Activated T-cell treated with anti-CD3 and anti-CD28 coated beads, Interleukin-2, amount 50 U/mL, for 4 hours (primary cell): Measurements from ENCODE around the gene GSTA4. TPM values are rescaled to one million over a fixed set of nuclear protein-coding genes. Genes with fewer than 3 reads are reported as not detected.
A peak's percentile ranks its signal among the peaks of the same experiment; 100 is the strongest.
"Not testable (repeated sequence)": the region's sequence is repeated elsewhere in the genome, so short reads cannot be mapped to it uniquely, and the experiment has no call there.

Experiments
- ATAC-seq, 2 donors: fragments of 200-7000 bp; cut with Tn5 transposase; one replicate each; pipeline ENCODE4 v1.10.0; 2021
- DNase-seq: peaks from one replicate; pipeline ENCODE4 v3.0.0-alpha.2; 2020
- H3K27me3 Mint-ChIP-seq: one replicate; pipeline ENCODE4 v1.8.0; 2021; ENCODE audit warnings: low read depth, mixed read lengths
- H3K36me3 Mint-ChIP-seq: one replicate; pipeline ENCODE4 v1.8.0; 2022; ENCODE audit warnings: mixed read lengths; ENCODE audit not compliant: insufficient read depth
- H3K4me1 Mint-ChIP-seq: one replicate; pipeline ENCODE4 v1.8.0; 2021; ENCODE audit warnings: low read depth, mixed read lengths
- H3K4me3 Mint-ChIP-seq: one replicate; pipeline ENCODE4 v1.8.0; 2021; ENCODE audit warnings: mild to moderate bottlenecking, moderate library complexity, mixed read lengths
- H3K9me3 Mint-ChIP-seq: one replicate; pipeline ENCODE4 v1.8.0; 2021; ENCODE audit warnings: mixed read lengths
- total RNA-seq, 3 donors: library from RNA; stranded (reverse); gene quantifications; one replicate each; pipeline ENCODE4 v1.2.1, GENCODE V29; 2021

The GSTA4 gene, protein sequence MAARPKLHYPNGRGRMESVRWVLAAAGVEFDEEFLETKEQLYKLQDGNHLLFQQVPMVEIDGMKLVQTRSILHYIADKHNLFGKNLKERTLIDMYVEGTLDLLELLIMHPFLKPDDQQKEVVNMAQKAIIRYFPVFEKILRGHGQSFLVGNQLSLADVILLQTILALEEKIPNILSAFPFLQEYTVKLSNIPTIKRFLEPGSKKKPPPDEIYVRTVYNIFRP
- total RNA-seq: 1 to 10 TPM; 3.7 to 5.2 (median 3.9) TPM

- not testable (repeated sequence) for H3K27me3 Mint-ChIP-seq, H3K36me3 Mint-ChIP-seq, H3K9me3 Mint-ChIP-seq
- peak within 1 kb of the TSS; percentile 93 for H3K4me3 Mint-ChIP-seq
- ATAC-seq: peak; percentile 97 to 98
- peaks cover 27% of the 10 kb centered on the region for H3K4me1 Mint-ChIP-seq
- DNase-seq: peak; percentile 78
Observed at GRCh38 chr6:52995089-52995912, at the start of gene GSTA4. TSS of gene GSTA4 (minus strand) at chr6:52995284. CDS start at chr6:52994243, 1,041 bp downstream.

DNA sequence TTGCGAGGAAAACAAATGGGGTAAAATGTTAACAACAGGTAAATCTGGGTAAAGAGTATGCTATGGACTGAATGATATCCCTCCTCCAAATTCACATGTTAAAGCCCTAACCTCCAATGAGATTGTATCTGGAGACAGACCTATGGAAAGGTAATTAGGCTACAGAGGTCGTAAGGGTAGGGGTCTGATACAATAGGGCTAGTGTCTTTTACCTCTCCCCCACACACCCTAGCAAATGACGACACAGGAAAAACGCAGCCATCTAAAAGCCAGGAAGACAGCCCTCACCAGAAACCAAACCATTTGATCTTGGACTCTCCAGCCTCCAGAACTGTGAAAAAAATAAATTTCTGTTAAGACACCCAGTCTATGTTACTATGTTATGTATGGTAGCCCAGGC is 49.5 kb upstream of the GSTA4 start:
- H3K4me1 Mint-ChIP-seq: peaks cover 25% of the 10 kb centered on the region
- H3K36me3 Mint-ChIP-seq: peaks cover 25% of the 10 kb centered on the region
- no peak overlapping the region for H3K4me3 Mint-ChIP-seq
- no peak for DNase-seq
- no peaks in the 10 kb centered on the region for H3K27me3 Mint-ChIP-seq
- no peaks in the 10 kb centered on the region for H3K9me3 Mint-ChIP-seq
- no peak for ATAC-seq

- no peak for ATAC-seq
- no peak for DNase-seq
- no peaks in the 10 kb centered on the region for H3K9me3 Mint-ChIP-seq
- H3K36me3 Mint-ChIP-seq: peaks cover 26% of the 10 kb centered on the region
- H3K4me3 Mint-ChIP-seq: no peak overlapping the region
- H3K4me1 Mint-ChIP-seq: peaks cover 21% of the 10 kb centered on the region
- no peaks in the 10 kb centered on the region for H3K27me3 Mint-ChIP-seq
Observed at GRCh38 chr6:53044071-53044470, 49.0 kb upstream of the GSTA4 start.

DNA sequence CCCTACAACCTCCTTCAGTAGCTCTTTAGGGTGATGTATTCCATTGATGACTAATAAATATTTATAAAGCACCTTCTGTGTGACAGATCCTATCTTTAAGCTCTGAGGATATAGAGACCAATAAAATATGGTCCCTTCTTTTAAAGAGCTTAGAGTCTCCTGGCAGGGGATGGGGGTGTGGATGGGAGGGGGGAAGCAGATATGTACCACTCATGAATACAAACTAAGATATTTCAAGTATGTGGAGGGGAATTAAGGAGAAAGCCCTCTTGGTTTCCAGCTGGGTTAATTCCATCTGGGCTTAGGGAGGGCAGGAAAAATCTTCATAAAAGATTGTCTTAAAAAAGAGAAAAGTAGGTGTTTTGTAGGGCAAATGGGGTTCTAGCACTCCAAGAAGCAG is 48.5 kb upstream of the GSTA4 start:
- ATAC-seq (no peak), DNase-seq (no peak)
- Mint-ChIP-seq H3K27me3 (no peaks in the 10 kb centered on the region), H3K9me3 (no peaks in the 10 kb centered on the region), H3K36me3 (peaks cover 30% of the 10 kb centered on the region), H3K4me1 (peaks cover 16% of the 10 kb centered on the region), H3K4me3 (no peak overlapping the region)

GRCh38 chr6:53042112-53042511 is 47.0 kb upstream of the GSTA4 start:
- ATAC-seq (no peak), DNase-seq (no peak)
- Mint-ChIP-seq H3K36me3 (peaks cover 32% of the 10 kb centered on the region), H3K9me3 (no peaks in the 10 kb centered on the region), H3K4me3 (no peak overlapping the region), H3K4me1 (peaks cover 5% of the 10 kb centered on the region), H3K27me3 (no peaks in the 10 kb centered on the region)

GRCh38 chr6:53041356-53041755 is 46.3 kb upstream of the GSTA4 start:
- no peaks in the 10 kb centered on the region for H3K27me3 Mint-ChIP-seq
- DNase-seq: no peak
- H3K36me3 Mint-ChIP-seq: peaks cover 36% of the 10 kb centered on the region
- H3K9me3 Mint-ChIP-seq: no peaks in the 10 kb centered on the region
- no peak for ATAC-seq
- no peaks in the 10 kb centered on the region for H3K4me1 Mint-ChIP-seq
- no peak overlapping the region for H3K4me3 Mint-ChIP-seq

DNA sequence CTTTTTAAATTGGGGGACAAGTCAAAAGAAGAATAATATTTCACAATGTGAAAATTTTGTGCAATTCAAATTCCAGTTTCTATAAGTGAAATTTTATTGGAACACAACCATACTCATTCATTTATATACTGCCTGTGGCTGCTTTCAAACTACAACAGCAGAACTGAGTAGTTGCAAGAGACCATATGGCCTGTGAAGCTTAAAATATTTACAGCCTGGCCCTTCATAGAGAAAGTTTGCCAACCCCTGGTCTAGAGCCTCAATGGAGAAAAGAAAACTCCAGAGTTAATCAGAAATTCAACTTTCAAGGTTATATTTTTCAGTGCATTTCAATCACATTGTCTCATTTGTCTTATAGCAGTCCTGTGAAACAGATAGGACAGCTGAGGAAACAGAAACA is 43.5 kb upstream of the GSTA4 start:
- no peaks in the 10 kb centered on the region for H3K4me1 Mint-ChIP-seq
- H3K9me3 Mint-ChIP-seq: no peaks in the 10 kb centered on the region
- H3K27me3 Mint-ChIP-seq: no peaks in the 10 kb centered on the region
- no peak overlapping the region for H3K4me3 Mint-ChIP-seq
- H3K36me3 Mint-ChIP-seq: peaks cover 43% of the 10 kb centered on the region
- DNase-seq (no peak), ATAC-seq (no peak)

GRCh38 chr6:53038141-53038540 is 43.1 kb upstream of the GSTA4 start:
- Mint-ChIP-seq H3K9me3 (no peaks in the 10 kb centered on the region), H3K36me3 (peaks cover 48% of the 10 kb centered on the region)

GRCh38 chr6:53035549-53036213 is 40.6 kb upstream of the GSTA4 start:
- H3K9me3 Mint-ChIP-seq: no peaks in the 10 kb centered on the region
- H3K4me1 Mint-ChIP-seq: no peaks in the 10 kb centered on the region
- no peak overlapping the region for H3K4me3 Mint-ChIP-seq
- ATAC-seq (no peak), DNase-seq (no peak)
- H3K27me3 Mint-ChIP-seq: no peaks in the 10 kb centered on the region
- peaks cover 45% of the 10 kb centered on the region for H3K36me3 Mint-ChIP-seq

More at GRCh38 chr6:53038141-53038540, 43.1 kb upstream of the GSTA4 start:
- Mint-ChIP-seq H3K4me3 (no peak overlapping the region), H3K4me1 (no peaks in the 10 kb centered on the region), H3K27me3 (no peaks in the 10 kb centered on the region)
- no peak for DNase-seq
- no peak for ATAC-seq

GRCh38 chr6:53033764-53034163 is 38.7 kb upstream of the GSTA4 start:
- Mint-ChIP-seq H3K4me3 (no peak overlapping the region), H3K27me3 (no peaks in the 10 kb centered on the region), H3K36me3 (peaks cover 36% of the 10 kb centered on the region), H3K4me1 (no peaks in the 10 kb centered on the region), H3K9me3 (no peaks in the 10 kb centered on the region)
- ATAC-seq (no peak), DNase-seq (no peak)

DNA sequence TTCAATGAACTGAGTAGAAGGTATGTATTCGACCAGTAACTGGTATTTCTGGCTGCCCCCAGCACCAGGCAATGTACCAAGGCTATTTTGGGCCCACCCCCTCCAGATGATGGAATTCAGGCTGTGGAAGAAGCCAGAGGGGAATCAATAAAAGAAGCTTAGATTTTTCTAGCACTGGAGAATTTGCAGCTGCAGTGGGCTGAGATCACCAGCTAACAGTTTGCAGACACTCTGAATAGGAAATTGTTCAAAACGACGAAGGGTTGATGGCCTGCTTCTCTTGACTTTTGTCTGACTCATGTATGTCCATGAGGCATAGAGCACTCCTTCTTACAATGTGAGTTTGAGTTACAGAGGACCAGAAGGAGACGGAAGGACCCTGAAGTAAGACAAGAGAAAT is 37.8 kb upstream of the GSTA4 start:
- Mint-ChIP-seq H3K9me3 (no peaks in the 10 kb centered on the region), H3K27me3 (no peaks in the 10 kb centered on the region), H3K4me3 (no peak overlapping the region), H3K4me1 (no peaks in the 10 kb centered on the region), H3K36me3 (peaks cover 39% of the 10 kb centered on the region)
- DNase-seq: no peak
- no peak for ATAC-seq

DNA sequence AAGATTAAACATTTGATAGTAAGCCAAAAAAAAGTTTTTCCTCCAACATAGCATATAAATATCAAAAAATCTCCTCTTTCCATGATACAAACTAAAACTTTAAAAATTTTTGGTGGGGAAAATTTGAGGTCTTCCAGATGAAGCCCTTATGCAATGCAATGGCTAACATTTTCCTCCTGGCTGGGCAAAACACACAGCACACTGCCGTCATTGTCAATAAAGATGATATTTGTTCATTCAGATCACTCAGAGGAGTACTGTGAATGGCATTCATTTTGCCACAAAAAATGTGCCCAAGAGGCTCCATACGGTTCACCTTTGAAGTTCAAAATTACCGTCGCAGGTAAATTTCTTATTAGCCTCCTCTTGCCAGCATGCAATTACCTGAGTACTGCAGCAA is 36.2 kb upstream of the GSTA4 start:
- ATAC-seq (no peak), DNase-seq (no peak)
- H3K4me1 Mint-ChIP-seq: no peaks in the 10 kb centered on the region
- H3K9me3 Mint-ChIP-seq: no peaks in the 10 kb centered on the region
- H3K4me3 Mint-ChIP-seq: no peak overlapping the region
- H3K27me3 Mint-ChIP-seq: no peaks in the 10 kb centered on the region
- peaks cover 45% of the 10 kb centered on the region for H3K36me3 Mint-ChIP-seq

- H3K27me3 Mint-ChIP-seq: no peaks in the 10 kb centered on the region
- H3K4me3 Mint-ChIP-seq: no peak overlapping the region
- H3K36me3 Mint-ChIP-seq: peaks cover 44% of the 10 kb centered on the region
- ATAC-seq: no peak
- H3K4me1 Mint-ChIP-seq: no peaks in the 10 kb centered on the region
- H3K9me3 Mint-ChIP-seq: no peaks in the 10 kb centered on the region
- DNase-seq: no peak
Observed at GRCh38 chr6:53029761-53030160, 34.7 kb upstream of the GSTA4 start.

DNA sequence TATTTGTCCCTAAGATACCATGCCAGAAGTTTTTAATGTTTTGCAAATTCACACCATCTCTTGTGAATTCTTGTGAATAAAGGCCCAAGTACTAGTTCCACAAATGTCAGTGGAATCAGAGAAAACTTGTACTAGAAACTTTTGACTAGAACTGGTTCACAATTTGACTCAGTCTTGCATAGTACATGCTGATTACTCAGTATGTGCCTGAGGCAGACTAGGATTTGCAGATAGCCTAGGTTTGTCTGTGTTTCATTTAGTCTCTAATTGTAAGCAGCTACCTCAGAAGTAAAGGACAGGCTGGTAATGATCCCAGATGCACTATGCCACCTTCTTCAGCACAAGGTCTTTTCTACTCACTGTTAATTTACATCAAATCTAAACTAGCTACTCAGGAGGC is 34.2 kb upstream of the GSTA4 start:
- no peaks in the 10 kb centered on the region for H3K4me1 Mint-ChIP-seq
- H3K9me3 Mint-ChIP-seq: no peaks in the 10 kb centered on the region
- H3K36me3 Mint-ChIP-seq: peaks cover 42% of the 10 kb centered on the region
- no peak overlapping the region for H3K4me3 Mint-ChIP-seq
- DNase-seq (no peak), ATAC-seq (no peak)
- H3K27me3 Mint-ChIP-seq: no peaks in the 10 kb centered on the region

DNA sequence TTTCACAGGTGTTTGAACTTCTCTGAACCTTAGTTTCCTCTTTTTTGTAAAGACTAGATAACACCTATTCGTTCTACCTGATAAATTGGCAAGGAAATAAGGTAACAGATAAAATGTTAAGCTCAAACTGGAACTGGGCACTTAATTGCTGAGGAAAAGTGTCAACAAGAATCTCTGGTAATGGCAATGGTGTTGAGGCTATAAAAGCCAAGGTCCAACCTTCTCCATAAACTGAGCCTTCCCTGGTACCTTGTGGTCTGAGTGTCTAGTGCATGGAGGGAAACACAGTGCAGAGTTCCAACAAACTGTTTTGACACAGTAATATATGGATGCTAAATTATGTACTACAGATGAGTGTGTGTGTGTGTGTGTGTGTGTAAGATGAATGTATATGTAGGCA is 33.4 kb upstream of the GSTA4 start:
- no peak overlapping the region for H3K4me3 Mint-ChIP-seq
- H3K9me3 Mint-ChIP-seq: no peaks in the 10 kb centered on the region
- no peaks in the 10 kb centered on the region for H3K4me1 Mint-ChIP-seq
- ATAC-seq (no peak), DNase-seq (no peak)
- H3K27me3 Mint-ChIP-seq: no peaks in the 10 kb centered on the region
- H3K36me3 Mint-ChIP-seq: peaks cover 40% of the 10 kb centered on the region
